Stomach (tissue), 9 donors: ENCODE results near the gene ACTN4. TPM values are rescaled to one million over a fixed set of nuclear protein-coding genes. Genes with fewer than 3 reads are reported as not detected.

Source experiments
- DNase-seq, 2 donors: peaks; one replicate each; pipeline versions ENCODE4 v3.0.0 to v3.0.0-alpha.2; 2013 to 2019
- H3K27ac ChIP-seq, 5 donors: fragments of 200-600 bp in 4 of 5; sonication (generic) in 4 of 5; one replicate each; pipeline ENCODE4 v1.5.1; 2013 to 2019; ENCODE audit warnings: mild to moderate bottlenecking in 1 of 5, moderate library complexity in 1 of 5
- H3K27me3 ChIP-seq, 3 donors: fragments of 200-600 bp; sonication (generic); one replicate each; pipeline ENCODE4 v1.5.1; 2017 to 2019; ENCODE audit warnings: mixed run types in 1 of 3
- H3K36me3 ChIP-seq, 4 donors: fragments of 200-600 bp; sonication (generic); 1 replicate in 3 of 4; 2 replicates in 1 of 4; pipeline ENCODE4 v1.5.1; 2016 to 2019
- H3K4me1 ChIP-seq, 4 donors: fragments of 200-600 bp; sonication (generic); one replicate each; pipeline ENCODE4 v1.5.1; 2016 to 2019
- H3K4me3 ChIP-seq, 4 donors: fragments of 200-600 bp; sonication (generic) in 3 of 4; one replicate each; pipeline ENCODE4 v1.5.1; 2016 to 2019; ENCODE audit warnings: mild to moderate bottlenecking in 1 of 4
- H3K9me3 ChIP-seq, 4 donors: fragments of 200-600 bp; sonication (generic); one replicate each; pipeline ENCODE4 v1.5.1; 2016 to 2019
- EP300 ChIP-seq: sonication (generic); formaldehyde crosslinking; IDR thresholded peaks from one replicate; pipeline ENCODE4 v1.6.1; 2017; ENCODE audit warnings: antibody characterized with exemption
- POLR2A ChIP-seq, 4 donors: fragments of 450-650 bp; IDR thresholded peaks; one replicate each; pipeline ENCODE4 v1.6.1; 2016; ENCODE audit warnings: antibody characterized with exemption in 4 of 4, control low read depth in 2 of 4, mild to moderate bottlenecking in 1 of 4, moderate library complexity in 1 of 4
- POLR2AphosphoS5 ChIP-seq, 3 donors: sonication (generic); formaldehyde crosslinking; IDR thresholded peaks; one replicate each; pipeline ENCODE4 v1.6.1; 2016; ENCODE audit warnings: antibody characterized with exemption in 3 of 3
- WGBS, 5 donors: extraction: QIAGEN DNeasy Blood & Tissue Kit in 3 of 5; methylation state at CpG; one replicate each; pipeline versions ENCODE4 v1.1.5 to v1.1.7; 2013 to 2018; 5-methylcytosine and 5-hydroxymethylcytosine counted together
- intact Hi-C: fragments of 100-400 bp; cut with DNase I; formaldehyde crosslinking; loops from one replicate; pipeline ENCODE4 v1.15.1; 2023; ENCODE audit warnings: low total_unique reads
- polyA plus RNA-seq, 3 donors: library from polyadenylated mRNA; stranded (reverse); fragments of 200-250 nt; gene quantifications; one replicate each; pipeline ENCODE4 v1.2.3, GENCODE V29; 2013
- total RNA-seq, 5 donors: library from RNA; depleted of rRNA; stranded (reverse); fragments of >200 nt; gene quantifications; one replicate each; pipeline versions ENCODE4 v1.1.0 to v1.2.3, GENCODE V29; 2014 to 2016
- TF ChIP-seq, protein P1 (sequence below), 7 experiments: fragments of 450-650 bp in 4 of 7; fragments of 200-600 bp in 3 of 7; sonication (generic) in 3 of 7; IDR thresholded peaks; one replicate each; pipeline ENCODE4 v1.5.1; 2016 to 2019; ENCODE audit warnings: antibody characterized with exemption in 7 of 7, control low read depth in 2 of 7, mild to moderate bottlenecking in 1 of 7
- donor health status: healthy with polysubstance abuse.
- donor health status: Bipolar disorder and iron deficiency.
- donor health status: healthy.

The ACTN4 gene
- total and polyA plus RNA-seq, 8 donors = 55.3 to 343 (median 261) TPM

- TF ChIP-seq POLR2AphosphoS5 (IDR thresholded peaks at IDR 0.05) (no peak), POLR2A (IDR thresholded peaks at IDR 0.05) (no peak), EP300 (no peak)
- TF ChIP-seq, protein P1, sequence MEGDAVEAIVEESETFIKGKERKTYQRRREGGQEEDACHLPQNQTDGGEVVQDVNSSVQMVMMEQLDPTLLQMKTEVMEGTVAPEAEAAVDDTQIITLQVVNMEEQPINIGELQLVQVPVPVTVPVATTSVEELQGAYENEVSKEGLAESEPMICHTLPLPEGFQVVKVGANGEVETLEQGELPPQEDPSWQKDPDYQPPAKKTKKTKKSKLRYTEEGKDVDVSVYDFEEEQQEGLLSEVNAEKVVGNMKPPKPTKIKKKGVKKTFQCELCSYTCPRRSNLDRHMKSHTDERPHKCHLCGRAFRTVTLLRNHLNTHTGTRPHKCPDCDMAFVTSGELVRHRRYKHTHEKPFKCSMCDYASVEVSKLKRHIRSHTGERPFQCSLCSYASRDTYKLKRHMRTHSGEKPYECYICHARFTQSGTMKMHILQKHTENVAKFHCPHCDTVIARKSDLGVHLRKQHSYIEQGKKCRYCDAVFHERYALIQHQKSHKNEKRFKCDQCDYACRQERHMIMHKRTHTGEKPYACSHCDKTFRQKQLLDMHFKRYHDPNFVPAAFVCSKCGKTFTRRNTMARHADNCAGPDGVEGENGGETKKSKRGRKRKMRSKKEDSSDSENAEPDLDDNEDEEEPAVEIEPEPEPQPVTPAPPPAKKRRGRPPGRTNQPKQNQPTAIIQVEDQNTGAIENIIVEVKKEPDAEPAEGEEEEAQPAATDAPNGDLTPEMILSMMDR (IDR thresholded peaks at IDR 0.05) = no peak
- H3K9me3 ChIP-seq = no peaks in the 10 kb centered on the region
- H3K27ac ChIP-seq = no peak within 1 kb of the TSS
- DNase-seq = no peak
- intact Hi-C loops = no loop called here
- WGBS, 5 donors = 61 to 77% (median 67%) methylated on average over 4 to 10 of the region's 14 CpGs
- peaks cover 0 to under 1% (median 0%) of the 10 kb centered on the region in 3 donors for H3K27me3 ChIP-seq
- no peak within 1 kb of the TSS for H3K4me3 ChIP-seq
- peaks cover 0 to 12% (median 8%) of the 10 kb centered on the region in 4 donors for H3K4me1 ChIP-seq
- no peaks in the 10 kb centered on the region for H3K36me3 ChIP-seq
These were observed 126.2 kb downstream of the ACTN4 start, which contains the start of gene LGALS7 for GRCh38 chr19:38773469-38774177. LGALS7 (minus strand) TSS chr19:38773517; CDS start chr19:38773492, 25 bp downstream.

GRCh38 chr19:38774181-38774950 is 126.9 kb downstream of the ACTN4 start:
- H3K4me1 ChIP-seq = peaks cover 0 to 8% (median 8%) of the 10 kb centered on the region in 4 donors
- no peak overlapping the region for H3K27ac ChIP-seq
- no peak overlapping the region for H3K4me3 ChIP-seq
- no peak for DNase-seq
- intact Hi-C loops = no loop called here
- TF ChIP-seq, protein P1 (IDR thresholded peaks at IDR 0.05) = no peak
- peaks cover 0 to 6% (median 0%) of the 10 kb centered on the region in 3 donors for H3K27me3 ChIP-seq
- H3K9me3 ChIP-seq = no peaks in the 10 kb centered on the region
- no peaks in the 10 kb centered on the region for H3K36me3 ChIP-seq
- 61 to 83% (median 77%) methylated on average over 10 to 13 of the region's 13 CpGs for WGBS, 5 donors

DNA sequence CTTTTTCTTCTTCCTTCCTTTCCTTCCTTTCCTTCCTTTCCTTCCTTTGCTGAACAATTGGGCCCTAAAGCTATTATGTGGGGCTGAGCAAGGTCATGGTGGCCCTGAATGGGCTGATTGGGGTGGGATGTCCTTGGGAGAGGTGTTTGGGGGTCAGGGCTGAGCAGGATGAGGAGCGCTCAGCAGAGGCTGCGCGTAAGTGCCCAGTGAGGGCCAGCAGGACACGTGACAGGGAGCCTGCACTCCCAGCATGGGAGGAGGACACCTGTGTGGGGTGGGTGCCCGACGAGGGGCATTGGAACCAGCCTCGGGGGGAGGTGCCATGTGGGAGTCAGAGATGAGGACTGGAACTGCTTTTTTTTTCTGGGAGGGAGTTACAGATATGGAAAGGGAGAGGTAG is 131.3 kb downstream of the ACTN4 start:
- Histone ChIP-seq H3K4me3 (no peak overlapping the region), H3K4me1 (no peaks in the 10 kb centered on the region), H3K9me3 (no peaks in the 10 kb centered on the region), H3K27me3 (peaks cover 0 to 23% (median 0%) of the 10 kb centered on the region in 3 donors), H3K36me3 (no peaks in the 10 kb centered on the region), H3K27ac (no peak overlapping the region)
- TF ChIP-seq POLR2AphosphoS5 (IDR thresholded peaks at IDR 0.05) = no peak
- TF ChIP-seq EP300 = no peak
- TF ChIP-seq, protein P1 (IDR thresholded peaks at IDR 0.05) = no peak
- TF ChIP-seq POLR2A (IDR thresholded peaks at IDR 0.05) = no peak
- intact Hi-C loops = no loop called here
- WGBS, 5 donors = 64 to 69% (median 65%) methylated on average over 7 of the region's 7 CpGs
- no peak for DNase-seq

GRCh38 chr19:38780443-38780842 is 133.0 kb downstream of the ACTN4 start:
- Histone ChIP-seq H3K4me1 (peaks cover 0 to 5% (median 0%) of the 10 kb centered on the region in 4 donors), H3K9me3 (no peaks in the 10 kb centered on the region), H3K27ac (no peak overlapping the region), H3K27me3 (peaks cover 0 to 23% (median 0%) of the 10 kb centered on the region in 3 donors), H3K4me3 (no peak overlapping the region), H3K36me3 (no peaks in the 10 kb centered on the region)
- TF ChIP-seq EP300 = no peak
- TF ChIP-seq POLR2AphosphoS5 (IDR thresholded peaks at IDR 0.05) = no peak
- TF ChIP-seq, protein P1 (IDR thresholded peaks at IDR 0.05) = no peak
- no peak for TF ChIP-seq POLR2A (IDR thresholded peaks at IDR 0.05)
- no peak for DNase-seq
- 86 to 90% (median 89%) methylated on average over 7 of the region's 7 CpGs for WGBS, 5 donors
- intact Hi-C loops = no loop called here
